HG03103 (cell line): Measurements from ENCODE around the gene LTB.
"Not testable (repeated sequence)": the region's sequence is repeated elsewhere in the genome, so short reads cannot be mapped to it uniquely, and the experiment has no call there.

Source experiments
- ATAC-seq: cut with Tn5 transposase; IDR thresholded peaks from one replicate; pipeline ENCODE4 v1.9.1; 2021; ENCODE audit warnings: low read depth; ENCODE audit not compliant: unreplicated experiment

LTB gene

GRCh38 chr6:31609519-31610406, 27.5 kb upstream of the LTB start:
- ATAC-seq, result no peak

GRCh38 chr6:31607317-31607716, 25.1 kb upstream of the LTB start:
- no peak for ATAC-seq

- ATAC-seq, result no peak
Measured at GRCh38 chr6:31597006-31597405, 14.8 kb upstream of the LTB start.

GRCh38 chr6:31592396-31592771, 10.2 kb upstream of the LTB start:
- no peak for ATAC-seq

GRCh38 chr6:31590691-31591090, 8.5 kb upstream of the LTB start:
- ATAC-seq, result not testable (repeated sequence)

GRCh38 chr6:31588871-31589650, 6.8 kb upstream of the LTB start:
- ATAC-seq, result no peak

- ATAC-seq, result no peak
Measured at GRCh38 chr6:31587791-31588777, 5.9 kb upstream of the LTB start.

GRCh38 chr6:31586599-31587281, 4.5 kb upstream of the LTB start:
- no peak for ATAC-seq

GRCh38 chr6:31586008-31586407, 3.8 kb upstream of the LTB start, which contains the start of gene LST1:
TSS of gene LST1 (plus strand) at chr6:31586277. CDS start at chr6:31587300, 1,023 bp downstream.
- ATAC-seq, result no peak

GRCh38 chr6:31585491-31585890, 3.3 kb upstream of the LTB start:
- ATAC-seq, result no peak

- no peak for ATAC-seq
Measured at GRCh38 chr6:31581434-31582229, 592 bp downstream of the LTB start.

GRCh38 chr6:31580807-31581433, 1.3 kb downstream of the LTB start:
- ATAC-seq, result peak; percentile 48

- ATAC-seq, result no peak
Measured at GRCh38 chr6:31580438-31580740, 1.8 kb downstream of the LTB start.

- no peak for ATAC-seq
Measured at GRCh38 chr6:31579546-31580437, 2.4 kb downstream of the LTB start.

GRCh38 chr6:31579119-31579505, 3.1 kb downstream of the LTB start:
- no peak for ATAC-seq

- no peak for ATAC-seq
Measured at GRCh38 chr6:31578184-31579118, 3.8 kb downstream of the LTB start.

- no peak for ATAC-seq
Measured at GRCh38 chr6:31577579-31577966, 4.7 kb downstream of the LTB start.
